Osteoblast (primary cell): ENCODE data around the gene SCFD1. TPM values are rescaled to one million over a fixed set of nuclear protein-coding genes. Genes with fewer than 3 reads are reported as not detected.
"Not testable (repeated sequence)": the region's sequence is repeated elsewhere in the genome, so short reads cannot be mapped to it uniquely, and the experiment has no call there.

Experiments
- DNase-seq: peaks from one replicate; pipeline ENCODE4 v3.0.0; 2011; ENCODE audit warnings: low spot score, mixed read lengths; ENCODE audit not compliant: insufficient read length; ENCODE audit errors: missing footprints
- H2AFZ ChIP-seq: 2 replicates; pipeline ENCODE4 v1.6.0; 2011; ENCODE audit warnings: mild to moderate bottlenecking, low read length
- H3K27ac ChIP-seq: 2 replicates; pipeline ENCODE4 v1.5.1; 2011; ENCODE audit warnings: mild to moderate bottlenecking, low read depth, low read length, moderate library complexity
- H3K27me3 ChIP-seq: 2 replicates; pipeline ENCODE4 v1.6.0; 2012; ENCODE audit warnings: mild to moderate bottlenecking, control low read depth, inconsistent platforms, low read length, moderate library complexity; ENCODE audit not compliant: insufficient read depth
- H3K36me3 ChIP-seq: 2 replicates; pipeline ENCODE4 v1.5.1; 2011; ENCODE audit warnings: mild to moderate bottlenecking, low read length, control low read depth, moderate library complexity; ENCODE audit not compliant: insufficient read depth
- H3K4me1 ChIP-seq: 2 replicates; pipeline ENCODE4 v1.5.1; 2011; ENCODE audit warnings: mild to moderate bottlenecking, low read length, control low read depth, moderate library complexity; ENCODE audit not compliant: insufficient read depth
- H3K4me2 ChIP-seq: 2 replicates; pipeline ENCODE4 v1.6.0; 2011; ENCODE audit warnings: mild to moderate bottlenecking, low read length; ENCODE audit not compliant: insufficient read depth
- H3K4me3 ChIP-seq: fragments of 200-600 bp; sonication (generic); 3 replicates; pipeline ENCODE4 v1.5.1; 2012; ENCODE audit warnings: mild to moderate bottlenecking, low read length, inconsistent platforms; ENCODE audit not compliant: insufficient read depth
- H3K79me2 ChIP-seq: 2 replicates; pipeline ENCODE4 v1.6.0; 2012; ENCODE audit warnings: mild to moderate bottlenecking, low read length, control low read depth, inconsistent platforms; ENCODE audit not compliant: insufficient read depth
- H3K9me3 ChIP-seq: 2 replicates; pipeline ENCODE4 v1.5.1; 2011; ENCODE audit warnings: low read depth, low read length, control low read depth
- H4K20me1 ChIP-seq: 2 replicates; pipeline ENCODE4 v1.6.0; 2012; ENCODE audit warnings: mild to moderate bottlenecking, low read length, control low read depth; ENCODE audit not compliant: insufficient read depth
- CTCF ChIP-seq: IDR thresholded peaks from 2 replicates; pipeline ENCODE4 v1.5.1; 2011; ENCODE audit warnings: mild to moderate bottlenecking, low read depth, low read length, moderate library complexity; ENCODE audit errors: extremely low read depth
- total RNA-seq: library from RNA; depleted of rRNA; stranded (reverse); fragments of >200 nt; gene quantifications from 2 replicates; pipeline ENCODE4 v1.2.3, GENCODE V29; 2012

Gene SCFD1
- total RNA-seq, 1 donor = 136 TPM

- no peak overlapping the region for H3K4me3 ChIP-seq
- H3K79me2 ChIP-seq = peaks cover 22% of the 10 kb centered on the region
- H3K27ac ChIP-seq = no peak overlapping the region
- H2AFZ ChIP-seq = no peak overlapping the region
- no peaks in the 10 kb centered on the region for H3K27me3 ChIP-seq
- peaks cover 5% of the 10 kb centered on the region for H4K20me1 ChIP-seq
- H3K36me3 ChIP-seq = peaks cover 35% of the 10 kb centered on the region
- peak; percentile 59 for TF ChIP-seq CTCF
- peak; percentile 21 for DNase-seq
- H3K4me1 ChIP-seq = no peaks in the 10 kb centered on the region
- no peaks in the 10 kb centered on the region for H3K9me3 ChIP-seq
- H3K4me2 ChIP-seq = no peak overlapping the region
Observed at GRCh38 chr14:30681752-30682355, 59.7 kb downstream of the SCFD1 start.

GRCh38 chr14:30690487-30691355 lies 68.6 kb downstream of the SCFD1 start:
- H3K4me2 ChIP-seq = not testable (repeated sequence)

GRCh38 chr14:30691751-30692398 lies 69.8 kb downstream of the SCFD1 start:
- TF ChIP-seq CTCF = no peak
- Histone ChIP-seq H4K20me1 (no peaks in the 10 kb centered on the region), H3K4me1 (no peaks in the 10 kb centered on the region), H3K9me3 (no peaks in the 10 kb centered on the region), H2AFZ (no peak overlapping the region), H3K36me3 (peaks cover 8% of the 10 kb centered on the region), H3K27me3 (no peaks in the 10 kb centered on the region), H3K4me2 (no peak overlapping the region), H3K79me2 (peaks cover 10% of the 10 kb centered on the region), H3K4me3 (no peak overlapping the region), H3K27ac (no peak overlapping the region)
- no peak for DNase-seq

More at GRCh38 chr14:30690487-30691355, 68.6 kb downstream of the SCFD1 start:
- H2AFZ ChIP-seq, H4K20me1 ChIP-seq, H3K36me3 ChIP-seq, H3K27ac ChIP-seq, H3K9me3 ChIP-seq, H3K27me3 ChIP-seq, DNase-seq, H3K4me1 ChIP-seq: not testable (repeated sequence)
- Histone ChIP-seq H3K4me3 (peak overlapping the region; percentile 43), H3K79me2 (peaks cover 10% of the 10 kb centered on the region)

- Histone ChIP-seq H2AFZ (no peak overlapping the region), H3K4me3 (no peak overlapping the region), H3K4me2 (no peak overlapping the region), H4K20me1 (no peaks in the 10 kb centered on the region), H3K79me2 (peaks cover 10% of the 10 kb centered on the region), H3K27ac (no peak overlapping the region), H3K4me1 (no peaks in the 10 kb centered on the region), H3K27me3 (no peaks in the 10 kb centered on the region), H3K9me3 (no peaks in the 10 kb centered on the region), H3K36me3 (peaks cover 14% of the 10 kb centered on the region)
- TF ChIP-seq CTCF = no peak
- DNase-seq = no peak
Observed at GRCh38 chr14:30692669-30693068, 70.5 kb downstream of the SCFD1 start.
